NCI-H2171 treated with DMSO at 0.1 percent for 48 hours (cell line): ENCODE measurements around the gene FOSL1.
"Not testable (repeated sequence)": the region's sequence is repeated elsewhere in the genome, so short reads cannot be mapped to it uniquely, and the experiment has no call there.

Source experiments
- DNase-seq: peaks from one replicate; lab custom pipeline; 2025; lab: John Stamatoyannopoulos, UW

Gene FOSL1

GRCh38 chr11:65852508-65853245, 47.5 kb downstream of the FOSL1 start:
- no peak for DNase-seq

GRCh38 chr11:65851811-65852507, 48.2 kb downstream of the FOSL1 start:
- DNase-seq, result no peak

- DNase-seq, result no peak
Observed at GRCh38 chr11:65851083-65851579, 49.1 kb downstream of the FOSL1 start.

GRCh38 chr11:65850217-65851082, 49.7 kb downstream of the FOSL1 start:
- DNase-seq, result no peak

DNA sequence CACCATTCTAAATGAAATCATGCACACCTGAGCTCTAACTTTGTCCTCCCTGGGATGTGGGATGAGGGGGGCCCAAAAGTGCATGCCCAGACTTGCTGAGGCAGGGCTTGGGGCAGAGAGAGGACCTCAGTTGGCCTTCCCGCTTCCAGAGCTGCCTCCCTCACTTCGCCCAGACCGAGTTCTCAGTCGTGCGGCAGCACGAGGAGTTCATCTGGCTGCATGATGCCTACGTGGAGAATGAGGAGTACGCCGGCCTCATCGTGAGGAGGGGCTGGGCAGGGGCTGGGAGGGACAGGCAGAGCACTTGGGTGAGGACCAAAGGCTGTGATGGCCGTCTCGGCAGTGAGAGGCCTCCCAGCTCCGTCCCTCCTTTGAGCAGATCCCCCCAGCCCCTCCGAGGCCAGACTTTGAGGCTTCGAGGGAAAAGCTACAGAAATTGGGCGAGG, 50.4 kb downstream of the FOSL1 start:
- DNase-seq, result no peak

DNA sequence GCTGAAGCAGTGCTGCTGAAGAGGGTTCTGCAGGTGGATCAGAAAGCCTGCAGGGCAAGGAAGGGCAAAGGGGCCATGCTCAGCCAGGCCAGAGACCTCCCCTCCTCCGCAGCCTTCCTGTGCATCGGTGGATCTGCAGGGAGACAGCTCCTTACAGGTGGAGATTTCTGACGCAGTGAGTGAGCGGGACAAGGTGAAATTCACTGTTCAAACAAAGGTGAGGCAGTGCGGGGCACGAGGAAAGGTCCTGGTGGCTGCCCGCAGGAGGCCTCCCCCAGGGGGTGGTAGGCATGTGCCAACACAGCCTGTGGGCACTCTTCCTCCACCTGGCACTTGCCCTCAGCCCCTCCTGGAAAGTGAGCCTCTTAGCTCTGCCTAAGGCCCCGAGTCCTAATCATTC, 50.8 kb downstream of the FOSL1 start:
- no peak for DNase-seq

DNA sequence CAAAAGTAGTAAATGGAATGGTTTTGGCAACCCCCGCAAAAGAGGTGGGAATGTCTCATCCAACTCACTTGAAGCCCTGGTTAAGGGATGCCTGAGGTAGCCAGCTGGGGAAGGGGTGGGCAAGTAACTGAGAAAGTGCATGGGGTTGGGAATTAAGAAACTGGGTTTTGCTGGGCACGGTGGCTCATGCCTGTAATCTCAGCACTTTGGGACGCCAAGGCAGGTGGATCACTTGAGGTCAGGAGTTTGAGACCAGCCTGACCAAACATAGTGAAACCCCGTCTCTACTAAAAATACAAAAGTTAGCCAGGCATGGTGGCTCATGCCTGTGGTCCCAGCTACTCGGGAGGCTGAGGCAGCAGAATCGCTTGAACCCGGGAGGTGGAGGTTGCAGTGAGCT, 51.5 kb downstream of the FOSL1 start:
- DNase-seq, result not testable (repeated sequence)

DNA sequence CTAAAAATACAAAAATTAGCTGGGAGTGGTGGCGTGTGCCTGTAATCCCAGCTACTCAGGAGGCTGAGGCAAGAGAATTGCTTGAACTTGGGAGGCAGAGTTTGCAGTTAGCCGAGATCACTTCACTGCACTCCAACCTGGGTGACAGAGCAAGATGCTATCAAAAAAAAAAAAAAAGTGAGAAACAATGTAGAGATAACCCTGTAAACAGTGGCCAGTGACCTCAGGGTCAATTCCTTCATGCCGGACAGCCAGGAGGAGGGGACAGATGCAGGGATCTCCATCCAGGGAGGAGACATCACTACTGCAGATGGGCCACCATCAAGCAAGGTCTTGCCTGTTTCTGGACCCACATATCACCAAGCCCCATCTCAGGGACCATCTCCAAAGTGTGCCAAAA, 52.4 kb downstream of the FOSL1 start:
- no peak for DNase-seq

DNA sequence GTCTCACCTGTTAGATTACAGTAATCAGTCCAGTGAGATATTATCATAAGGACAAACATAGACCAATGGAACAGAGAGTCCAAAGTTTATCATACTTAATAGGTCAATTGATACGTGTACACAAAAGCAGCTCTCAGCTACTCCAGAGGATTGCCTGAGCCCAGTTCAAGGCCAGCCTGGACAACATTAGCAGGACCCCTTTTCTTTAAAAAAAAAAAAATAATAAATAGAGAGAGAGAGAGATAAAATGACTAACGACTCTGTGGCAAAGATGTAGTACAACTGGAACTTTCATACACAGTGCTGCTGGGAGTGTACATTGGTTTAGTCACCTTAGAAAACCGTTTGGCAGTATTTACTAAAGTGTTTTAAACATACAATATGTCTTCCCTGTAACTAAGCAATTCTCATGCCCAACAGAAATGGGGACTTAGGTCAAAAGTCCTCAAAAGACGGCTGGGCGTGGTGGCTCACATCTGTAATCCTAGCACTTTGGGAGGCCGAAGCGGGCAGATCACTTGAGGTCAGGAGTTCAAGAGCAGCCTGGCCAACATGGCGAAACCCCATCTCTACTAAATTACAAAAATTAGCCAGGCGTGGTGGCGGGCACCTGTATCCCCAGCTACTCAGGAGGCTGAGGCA, 55.8 kb downstream of the FOSL1 start:
- DNase-seq, result no peak

- no peak for DNase-seq
Observed at GRCh38 chr11:65843811-65844210, 56.4 kb downstream of the FOSL1 start.

- no peak for DNase-seq
Observed at GRCh38 chr11:65842144-65842543, 58.0 kb downstream of the FOSL1 start.
